Liver (tissue), 9 donors: Measurements from ENCODE around the gene MAGEE1. TPM values are rescaled to one million over a fixed set of nuclear protein-coding genes. Genes with fewer than 3 reads are reported as not detected.

Experiments used
- DNase-seq: peaks from one replicate; pipeline ENCODE4 v3.0.0-alpha.2; 2017; ENCODE audit warnings: low spot score
- H3K27ac ChIP-seq, 2 donors: one replicate each; pipeline ENCODE4 v1.7.0; 2013; ENCODE audit warnings: inconsistent platforms in 2 of 2, low read length in 2 of 2, control low read depth in 1 of 2, low read depth in 1 of 2, mild to moderate bottlenecking in 1 of 2
- H3K27me3 ChIP-seq, 4 donors: one replicate each; pipeline versions ENCODE4 v1.6.1 to v1.7.0; 2013; ENCODE audit warnings: low read length in 3 of 4, inconsistent platforms in 1 of 4, mild to moderate bottlenecking in 1 of 4, moderate library complexity in 1 of 4; ENCODE audit not compliant: control insufficient read depth in 4 of 4, insufficient read depth in 4 of 4
- H3K36me3 ChIP-seq, 4 donors: one replicate each; pipeline versions ENCODE4 v1.6.1 to v1.7.0; 2013; ENCODE audit warnings: low read length in 3 of 4, mild to moderate bottlenecking in 3 of 4, low read depth in 1 of 4, moderate library complexity in 1 of 4; ENCODE audit not compliant: control insufficient read depth in 4 of 4, insufficient read depth in 3 of 4
- H3K4me1 ChIP-seq, 4 donors: one replicate each; pipeline versions ENCODE4 v1.6.1 to v1.7.0; 2013; ENCODE audit warnings: low read length in 3 of 4, mild to moderate bottlenecking in 3 of 4, moderate library complexity in 1 of 4; ENCODE audit not compliant: control insufficient read depth in 4 of 4, insufficient read depth in 4 of 4
- H3K4me3 ChIP-seq, 3 donors: one replicate each; pipeline versions ENCODE4 v1.6.1 to v1.7.0; 2013; ENCODE audit warnings: low read length in 3 of 3, control low read depth in 1 of 3, low read depth in 1 of 3, mild to moderate bottlenecking in 1 of 3
- H3K9ac ChIP-seq, 2 donors: one replicate each; pipeline ENCODE4 v1.7.0; 2013; ENCODE audit warnings: low read length in 2 of 2, mild to moderate bottlenecking in 2 of 2, moderate library complexity in 2 of 2, control low read depth in 1 of 2, low read depth in 1 of 2
- H3K9me3 ChIP-seq, 4 donors: one replicate each; pipeline versions ENCODE4 v1.6.1 to v1.7.0; 2013; ENCODE audit warnings: low read length in 3 of 4; ENCODE audit not compliant: control insufficient read depth in 4 of 4
- CTCF ChIP-seq: fragments of 150-350 bp; IDR thresholded peaks from 2 replicates; pipeline ENCODE4 v1.5.1; 2017; ENCODE audit warnings: improper control_type of control experiment, low read depth, low read length; ENCODE audit not compliant: missing input control
- EGR1 ChIP-seq, 2 donors: IDR thresholded peaks; 2 replicates each; pipeline ENCODE4 v1.6.1; 2016 to 2018; ENCODE audit warnings: antibody characterized with exemption in 2 of 2, low read depth in 2 of 2
- FOXA1 ChIP-seq: IDR thresholded peaks from 2 replicates; pipeline ENCODE4 v1.6.1; 2016; ENCODE audit warnings: antibody characterized with exemption
- GABPA ChIP-seq, 2 donors: IDR thresholded peaks in 1 of 2; conservative IDR thresholded peaks in 1 of 2; 2 replicates each; pipeline ENCODE4 v1.6.1; 2016; ENCODE audit warnings: antibody characterized with exemption in 2 of 2, mild to moderate bottlenecking in 1 of 2, moderate library complexity in 1 of 2
- HNF4A ChIP-seq, 2 donors: conservative IDR thresholded peaks; 2 replicates each; pipeline ENCODE4 v1.6.1; 2016; ENCODE audit warnings: antibody characterized with exemption in 2 of 2, mild to moderate bottlenecking in 2 of 2
- HNF4G ChIP-seq: IDR thresholded peaks from 2 replicates; pipeline ENCODE4 v1.6.1; 2016; ENCODE audit warnings: antibody characterized with exemption
- MAX ChIP-seq: IDR thresholded peaks from 2 replicates; pipeline ENCODE4 v1.6.1; 2016; ENCODE audit warnings: antibody characterized with exemption
- NR2F2 ChIP-seq: IDR thresholded peaks from 2 replicates; pipeline ENCODE4 v1.6.1; 2016; ENCODE audit warnings: antibody characterized with exemption
- RAD21 ChIP-seq, 2 donors: IDR thresholded peaks; 2 replicates each; pipeline ENCODE4 v1.6.1; 2016; ENCODE audit warnings: antibody characterized with exemption in 2 of 2, mild to moderate bottlenecking in 2 of 2
- REST ChIP-seq: IDR thresholded peaks from 2 replicates; pipeline ENCODE4 v1.6.1; 2016; ENCODE audit warnings: antibody characterized with exemption, mild to moderate bottlenecking
- RXRA ChIP-seq, 2 donors: IDR thresholded peaks; 2 replicates each; pipeline ENCODE4 v1.6.1; 2017 to 2018; ENCODE audit warnings: antibody characterized with exemption in 2 of 2, mild to moderate bottlenecking in 1 of 2
- YY1 ChIP-seq: IDR thresholded peaks from 2 replicates; pipeline ENCODE4 v1.6.1; 2016; ENCODE audit warnings: antibody characterized with exemption, mild to moderate bottlenecking
- ZBTB33 ChIP-seq: IDR thresholded peaks from 2 replicates; pipeline ENCODE4 v1.6.1; 2016; ENCODE audit warnings: antibody characterized with exemption
- WGBS: extraction: QIAGEN DNeasy Blood & Tissue Kit; methylation state at CpG from one replicate; pipeline ENCODE4 v1.1.7; 2013; 5-methylcytosine and 5-hydroxymethylcytosine counted together
- polyA plus RNA-seq, 2 donors: library from polyadenylated mRNA; stranded (reverse) in 1 of 2; unstranded in 1 of 2; fragments of 200-250 nt in 1 of 2; fragments of >200 nt in 1 of 2; fragmentation: Nextera tagmentation in 1 of 2; extraction: Ambion mirVana in 1 of 2; gene quantifications; one replicate each; pipeline versions ENCODE4 v1.2.1 to v1.2.3, GENCODE V29; 2013 to 2015
- total RNA-seq, 2 donors: library from RNA; depleted of rRNA; stranded (reverse); fragments of >200 nt; gene quantifications; one replicate each; pipeline ENCODE4 v1.2.3, GENCODE V29; 2014
- donor health status: healthy.
- donor health status: healthy.
- donor health status: healthy.
- donor health status: healthy.
- donor health status: healthy.

The MAGEE1 gene
- total and polyA plus RNA-seq, 4 donors = 0.10 to 0.33 (median 0.28) TPM

GRCh38 chrX:76428243-76429130 lies 977 bp downstream of the MAGEE1 start (continued):
- TF ChIP-seq CTCF = no peak

GRCh38 chrX:76433219-76433618 lies 5.7 kb downstream of the MAGEE1 start:
- no peak for TF ChIP-seq RAD21 (IDR thresholded peaks at IDR 0.05)
- TF ChIP-seq EGR1 (IDR thresholded peaks at IDR 0.05; ENCODE audit: low read depth in 2 of 2) = no peak
- TF ChIP-seq ZBTB33 = no peak
- no peak for TF ChIP-seq REST
- no peak for TF ChIP-seq CTCF
- no peak for TF ChIP-seq HNF4A (conservative IDR thresholded peaks at IDR 0.05)
- no peak for TF ChIP-seq GABPA (IDR thresholded peaks at IDR 0.05 in 1 of 2, conservative IDR thresholded peaks at IDR 0.05 in 1 of 2)
- TF ChIP-seq NR2F2 = no peak
- no peak for TF ChIP-seq RXRA (IDR thresholded peaks at IDR 0.05)
- no peak for TF ChIP-seq HNF4G
- TF ChIP-seq YY1 = no peak
- TF ChIP-seq MAX = no peak
- TF ChIP-seq FOXA1 = no peak
- no peak overlapping the region for H3K4me3 ChIP-seq
- no peak overlapping the region for H3K27ac ChIP-seq
- no peak overlapping the region for H3K9ac ChIP-seq
- 90% methylated on average over 1 of the region's 1 CpG for WGBS
- H3K9me3 ChIP-seq = no peaks in the 10 kb centered on the region
- no peaks in the 10 kb centered on the region for H3K36me3 ChIP-seq
- no peak for DNase-seq
- H3K27me3 ChIP-seq = no peaks in the 10 kb centered on the region
- peaks cover 0 to 4% (median 1%) of the 10 kb centered on the region in 4 donors for H3K4me1 ChIP-seq
